ENCODE data around the gene CHCHD3.

Gene CHCHD3

DNA sequence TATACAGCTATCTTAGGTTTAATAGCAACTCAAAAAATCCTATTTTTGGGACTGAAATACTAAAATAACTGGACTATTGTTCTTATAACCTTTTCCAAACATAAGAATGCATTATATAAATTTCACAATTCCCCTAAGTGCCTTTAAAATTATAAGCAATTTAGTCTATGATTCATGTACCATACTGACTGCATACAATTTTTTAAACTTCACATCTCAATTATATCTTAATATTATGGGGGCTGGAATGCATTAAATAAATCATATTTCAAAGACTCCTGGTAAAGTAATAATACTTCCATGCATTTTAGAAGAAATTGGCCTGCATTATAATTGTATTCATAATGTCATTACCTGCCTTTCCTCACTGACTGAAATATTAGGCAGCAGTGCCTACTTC lies 144.6 kb downstream of the CHCHD3 start:
- TF ChIP-seq ZNF426 (tag by site-specific recombination; IDR thresholded peaks at IDR 0.05) (no peak), ZNF202 (tag by site-specific recombination; IDR thresholded peaks at IDR 0.05; ENCODE audit: borderline replicate concordance) (no peak), ZNF354C (tag by site-specific recombination; IDR thresholded peaks at IDR 0.05; ENCODE audit: borderline replicate concordance, low read depth) (no peak), ZEB2 (tag by site-specific recombination; IDR thresholded peaks at IDR 0.05) (no peak), ZNF561 (tag by site-specific recombination; IDR thresholded peaks at IDR 0.05; ENCODE audit: borderline replicate concordance) (no peak), KLF8 (tag by site-specific recombination; IDR thresholded peaks at IDR 0.05) (no peak), GFI1B (tag by site-specific recombination; IDR thresholded peaks at IDR 0.05) (no peak), ZNF792 (tag by site-specific recombination; IDR thresholded peaks at IDR 0.05) (no peak), WT1 (tag by site-specific recombination; IDR thresholded peaks at IDR 0.05) (no peak), ZNF2 (tag by site-specific recombination; IDR thresholded peaks at IDR 0.05) (no peak), KLF7 (tag by site-specific recombination; IDR thresholded peaks at IDR 0.05; ENCODE audit: borderline replicate concordance) (no peak), ZXDB (tag by site-specific recombination; IDR thresholded peaks at IDR 0.05) (no peak), ZNF341 (tag by site-specific recombination; IDR thresholded peaks at IDR 0.05; ENCODE audit: low read depth) (no peak), ZNF747 (tag by site-specific recombination; IDR thresholded peaks at IDR 0.05) (no peak), ZNF707 (tag by site-specific recombination; IDR thresholded peaks at IDR 0.05) (no peak), SALL2 (tag by site-specific recombination; IDR thresholded peaks at IDR 0.05; ENCODE audit: borderline replicate concordance) (no peak)
- TF ChIP-seq, protein P1, sequence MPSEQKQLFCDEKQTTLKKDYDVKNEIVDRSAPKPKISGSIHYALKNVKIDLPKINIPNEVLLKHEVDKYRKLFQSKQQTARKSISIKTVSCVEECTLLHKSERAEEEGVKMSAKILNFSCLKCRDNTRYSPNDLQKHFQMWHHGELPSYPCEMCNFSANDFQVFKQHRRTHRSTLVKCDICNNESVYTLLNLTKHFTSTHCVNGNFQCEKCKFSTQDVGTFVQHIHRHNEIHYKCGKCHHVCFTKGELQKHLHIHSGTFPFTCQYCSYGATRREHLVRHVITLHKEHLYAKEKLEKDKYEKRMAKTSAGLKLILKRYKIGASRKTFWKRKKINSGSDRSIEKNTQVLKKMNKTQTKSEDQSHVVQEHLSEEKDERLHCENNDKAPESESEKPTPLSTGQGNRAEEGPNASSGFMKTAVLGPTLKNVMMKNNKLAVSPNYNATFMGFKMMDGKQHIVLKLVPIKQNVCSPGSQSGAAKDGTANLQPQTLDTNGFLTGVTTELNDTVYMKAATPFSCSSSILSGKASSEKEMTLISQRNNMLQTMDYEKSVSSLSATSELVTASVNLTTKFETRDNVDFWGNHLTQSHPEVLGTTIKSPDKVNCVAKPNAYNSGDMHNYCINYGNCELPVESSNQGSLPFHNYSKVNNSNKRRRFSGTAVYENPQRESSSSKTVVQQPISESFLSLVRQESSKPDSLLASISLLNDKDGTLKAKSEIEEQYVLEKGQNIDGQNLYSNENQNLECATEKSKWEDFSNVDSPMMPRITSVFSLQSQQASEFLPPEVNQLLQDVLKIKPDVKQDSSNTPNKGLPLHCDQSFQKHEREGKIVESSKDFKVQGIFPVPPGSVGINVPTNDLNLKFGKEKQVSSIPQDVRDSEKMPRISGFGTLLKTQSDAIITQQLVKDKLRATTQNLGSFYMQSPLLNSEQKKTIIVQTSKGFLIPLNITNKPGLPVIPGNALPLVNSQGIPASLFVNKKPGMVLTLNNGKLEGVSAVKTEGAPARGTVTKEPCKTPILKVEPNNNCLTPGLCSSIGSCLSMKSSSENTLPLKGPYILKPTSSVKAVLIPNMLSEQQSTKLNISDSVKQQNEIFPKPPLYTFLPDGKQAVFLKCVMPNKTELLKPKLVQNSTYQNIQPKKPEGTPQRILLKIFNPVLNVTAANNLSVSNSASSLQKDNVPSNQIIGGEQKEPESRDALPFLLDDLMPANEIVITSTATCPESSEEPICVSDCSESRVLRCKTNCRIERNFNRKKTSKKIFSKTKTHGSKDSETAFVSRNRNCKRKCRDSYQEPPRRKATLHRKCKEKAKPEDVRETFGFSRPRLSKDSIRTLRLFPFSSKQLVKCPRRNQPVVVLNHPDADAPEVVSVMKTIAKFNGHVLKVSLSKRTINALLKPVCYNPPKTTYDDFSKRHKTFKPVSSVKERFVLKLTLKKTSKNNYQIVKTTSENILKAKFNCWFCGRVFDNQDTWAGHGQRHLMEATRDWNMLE (tag by site-specific recombination; conservative IDR thresholded peaks at IDR 0.05; ENCODE audit: low read depth), result no peak
- no peaks in the 10 kb centered on the region for H3K9me3 ChIP-seq (ENCODE audit: control insufficient read depth, insufficient read depth, low read depth, low read length)
- no peak overlapping the region for H3K4me3 ChIP-seq (ENCODE audit: low read depth, low read length)
- no peaks in the 10 kb centered on the region for H3K36me3 ChIP-seq (ENCODE audit: control insufficient read depth in 2 of 2, insufficient read depth in 1 of 2, low read length in 2 of 2)
- no peak overlapping the region for H3K27ac ChIP-seq (ENCODE audit: extremely low read depth, low read depth, low read length)
- H3K4me1 ChIP-seq (ENCODE audit: control insufficient read depth, insufficient read depth, low read length), result no peaks in the 10 kb centered on the region
- ChIA-PET POLR2A (no interaction called here), CTCF (interaction anchor here (0.6 kb wide), 1 partner anchor 203 kb away, joined by 4 read pairs; no protein-coding TSS in a partner anchor)

DNA sequence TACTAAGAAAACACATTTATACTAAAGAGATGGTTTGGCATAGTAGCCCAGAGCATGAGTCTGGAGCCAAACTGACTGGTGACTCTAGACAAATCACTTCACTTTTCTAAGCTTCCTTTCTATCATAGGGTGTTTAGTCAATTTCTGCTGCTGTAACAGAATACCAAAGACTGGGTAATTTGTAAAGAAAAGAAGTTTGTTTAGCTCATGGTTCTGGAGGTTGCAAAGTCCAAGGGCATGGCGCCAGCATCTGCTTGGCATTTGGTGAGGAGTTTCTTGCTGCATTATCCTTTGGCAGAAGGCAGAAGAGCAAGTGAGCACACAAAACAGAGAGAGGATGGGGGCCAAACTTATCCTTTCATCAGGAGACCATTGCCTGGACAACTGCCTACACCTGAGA lies 146.3 kb downstream of the CHCHD3 start:
- Histone ChIP-seq H3K36me3 (ENCODE audit: control insufficient read depth in 2 of 2, insufficient read depth in 1 of 2, low read length in 2 of 2) (no peaks in the 10 kb centered on the region), H3K27ac (ENCODE audit: extremely low read depth, low read depth, low read length) (no peak overlapping the region), H3K4me3 (ENCODE audit: low read depth, low read length) (no peak overlapping the region), H3K9me3 (ENCODE audit: control insufficient read depth, insufficient read depth, low read depth, low read length) (no peaks in the 10 kb centered on the region), H3K4me1 (ENCODE audit: control insufficient read depth, insufficient read depth, low read length) (no peaks in the 10 kb centered on the region)
- ChIA-PET POLR2A (no interaction called here), CTCF (interaction anchor here (0.6 kb wide), 1 partner anchor 47 kb away, joined by 3 read pairs; no protein-coding TSS in a partner anchor)
- TF ChIP-seq, protein P2, sequence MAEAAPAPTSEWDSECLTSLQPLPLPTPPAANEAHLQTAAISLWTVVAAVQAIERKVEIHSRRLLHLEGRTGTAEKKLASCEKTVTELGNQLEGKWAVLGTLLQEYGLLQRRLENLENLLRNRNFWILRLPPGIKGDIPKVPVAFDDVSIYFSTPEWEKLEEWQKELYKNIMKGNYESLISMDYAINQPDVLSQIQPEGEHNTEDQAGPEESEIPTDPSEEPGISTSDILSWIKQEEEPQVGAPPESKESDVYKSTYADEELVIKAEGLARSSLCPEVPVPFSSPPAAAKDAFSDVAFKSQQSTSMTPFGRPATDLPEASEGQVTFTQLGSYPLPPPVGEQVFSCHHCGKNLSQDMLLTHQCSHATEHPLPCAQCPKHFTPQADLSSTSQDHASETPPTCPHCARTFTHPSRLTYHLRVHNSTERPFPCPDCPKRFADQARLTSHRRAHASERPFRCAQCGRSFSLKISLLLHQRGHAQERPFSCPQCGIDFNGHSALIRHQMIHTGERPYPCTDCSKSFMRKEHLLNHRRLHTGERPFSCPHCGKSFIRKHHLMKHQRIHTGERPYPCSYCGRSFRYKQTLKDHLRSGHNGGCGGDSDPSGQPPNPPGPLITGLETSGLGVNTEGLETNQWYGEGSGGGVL (tag by site-specific recombination; IDR thresholded peaks at IDR 0.05), result no peak
- TF ChIP-seq ZNF10 (tag by site-specific recombination; IDR thresholded peaks at IDR 0.05) (no peak), ZNF629 (tag by site-specific recombination; IDR thresholded peaks at IDR 0.05) (no peak), ZNF324 (tag by site-specific recombination; IDR thresholded peaks at IDR 0.05) (no peak), ZNF792 (tag by site-specific recombination; IDR thresholded peaks at IDR 0.05) (no peak), ZFP3 (tag by site-specific recombination; IDR thresholded peaks at IDR 0.05; ENCODE audit: low read depth) (no peak), ZNF623 (tag by site-specific recombination; IDR thresholded peaks at IDR 0.05) (no peak)
- TF ChIP-seq, protein P3, sequence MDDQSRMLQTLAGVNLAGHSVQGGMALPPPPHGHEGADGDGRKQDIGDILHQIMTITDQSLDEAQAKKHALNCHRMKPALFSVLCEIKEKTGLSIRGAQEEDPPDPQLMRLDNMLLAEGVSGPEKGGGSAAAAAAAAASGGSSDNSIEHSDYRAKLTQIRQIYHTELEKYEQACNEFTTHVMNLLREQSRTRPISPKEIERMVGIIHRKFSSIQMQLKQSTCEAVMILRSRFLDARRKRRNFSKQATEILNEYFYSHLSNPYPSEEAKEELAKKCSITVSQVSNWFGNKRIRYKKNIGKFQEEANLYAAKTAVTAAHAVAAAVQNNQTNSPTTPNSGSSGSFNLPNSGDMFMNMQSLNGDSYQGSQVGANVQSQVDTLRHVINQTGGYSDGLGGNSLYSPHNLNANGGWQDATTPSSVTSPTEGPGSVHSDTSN (CRISPR knock-in tag; IDR thresholded peaks at IDR 0.05), result no peak
- TF ChIP-seq, protein P4, sequence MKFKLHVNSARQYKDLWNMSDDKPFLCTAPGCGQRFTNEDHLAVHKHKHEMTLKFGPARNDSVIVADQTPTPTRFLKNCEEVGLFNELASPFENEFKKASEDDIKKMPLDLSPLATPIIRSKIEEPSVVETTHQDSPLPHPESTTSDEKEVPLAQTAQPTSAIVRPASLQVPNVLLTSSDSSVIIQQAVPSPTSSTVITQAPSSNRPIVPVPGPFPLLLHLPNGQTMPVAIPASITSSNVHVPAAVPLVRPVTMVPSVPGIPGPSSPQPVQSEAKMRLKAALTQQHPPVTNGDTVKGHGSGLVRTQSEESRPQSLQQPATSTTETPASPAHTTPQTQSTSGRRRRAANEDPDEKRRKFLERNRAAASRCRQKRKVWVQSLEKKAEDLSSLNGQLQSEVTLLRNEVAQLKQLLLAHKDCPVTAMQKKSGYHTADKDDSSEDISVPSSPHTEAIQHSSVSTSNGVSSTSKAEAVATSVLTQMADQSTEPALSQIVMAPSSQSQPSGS (tag by site-specific recombination; IDR thresholded peaks at IDR 0.05; ENCODE audit: low read depth), result no peak
